HepG2 (cell line): ENCODE measurements around the gene GALNT10. TPM values are rescaled to one million over a fixed set of nuclear protein-coding genes. Genes with fewer than 3 reads are reported as not detected.

ENCODE experiments used
- ATAC-seq: fragments of 200-7000 bp; cut with Tn5 transposase; 3 replicates; pipeline ENCODE4 v1.9.1; 2020; ENCODE audit warnings: mild to moderate bottlenecking, moderate library complexity
- BruUV-seq: library from RNA; stranded (reverse); fragments of 400-500 nt; replicated peaks from 2 replicates; lab custom pipeline; 2021; lab: Mats Ljungman, UMichigan
- CTCF ChIA-PET: fragments of 300-600 bp; formaldehyde crosslinking; extraction: SDS; loops from one replicate; lab custom pipeline; 2021; ENCODE audit warnings: low total read pairs, inconsistent platforms, low intra/inter-chr PET ratio; lab: Yijun Ruan, JAX
- POLR2A ChIA-PET: fragments of 350-600 bp; sonication (Branson Sonifier 250); formaldehyde crosslinking; loops from one replicate; lab custom pipeline; 2020; ENCODE audit warnings: antibody characterized with exemption, inconsistent platforms; lab: Yijun Ruan, JAX
- DNase-seq: peaks from one replicate; pipeline ENCODE4 v3.0.0-alpha.2; 2015; ENCODE audit warnings: low spot score
- FAIRE-seq: peaks from 3 replicates; lab custom pipeline; 2011; peaks lifted over from hg19 to GRCh38; lab: Jason Lieb, UNC
- H2AFZ ChIP-seq: one replicate; pipeline ENCODE4 v1.6.1; 2011; ENCODE audit warnings: low read length, inconsistent platforms
- H3K27ac ChIP-seq: fragments of 300-600 bp; 3 replicates; pipeline ENCODE4 v1.8.0; 2011; ENCODE audit warnings: mixed run types, mild to moderate bottlenecking, mixed read lengths, low read length, inconsistent platforms; ENCODE audit not compliant: insufficient read depth; ENCODE audit errors: extremely low read length
- H3K27me3 ChIP-seq, 2 experiments: fragments of 200-600 bp in 1 of 2; 2 replicates in 1 of 2; 3 replicates in 1 of 2; pipeline versions ENCODE4 v1.6.0 to v1.8.0; 2011; ENCODE audit warnings: low read length in 2 of 2, mild to moderate bottlenecking in 2 of 2, moderate library complexity in 2 of 2, inconsistent platforms in 1 of 2; ENCODE audit not compliant: insufficient read depth in 2 of 2, control insufficient read depth in 1 of 2
- H3K36me3 ChIP-seq, 2 experiments: fragments of 200-600 bp in 1 of 2; replicated peaks in 1 of 2; 2 replicates in 1 of 2; 3 replicates in 1 of 2; pipeline versions ENCODE4 v1.5.1 to v1.8.0; 2011; ENCODE audit warnings: low read length in 2 of 2, inconsistent platforms in 1 of 2; ENCODE audit not compliant: insufficient read depth in 2 of 2, control insufficient read depth in 1 of 2
- H3K4me1 ChIP-seq: 2 replicates; pipeline ENCODE4 v1.5.1; 2012; ENCODE audit warnings: low read length, inconsistent platforms; ENCODE audit not compliant: insufficient read depth
- H3K4me2 ChIP-seq: 2 replicates; pipeline ENCODE4 v1.6.0; 2011; ENCODE audit warnings: low read depth, low read length, inconsistent platforms
- H3K4me3 ChIP-seq, 3 experiments: fragments of 200-600 bp in 1 of 3; sonication (generic), shearing (Covaris generic) in 1 of 3; replicated peaks in 1 of 3; 2 replicates each; pipeline ENCODE4 v1.5.1; 2011 to 2016; ENCODE audit warnings: low read length in 3 of 3, inconsistent platforms in 2 of 3, low read depth in 2 of 3, mild to moderate bottlenecking in 2 of 3, control low read depth in 1 of 3, mixed read lengths in 1 of 3; ENCODE audit not compliant: insufficient read depth in 1 of 3
- H3K79me2 ChIP-seq: one replicate; pipeline ENCODE4 v1.6.1; 2011; ENCODE audit warnings: low read length, inconsistent platforms; ENCODE audit not compliant: insufficient read depth
- H3K9ac ChIP-seq: 2 replicates; pipeline ENCODE4 v1.6.0; 2011; ENCODE audit warnings: mild to moderate bottlenecking, low read depth, low read length, inconsistent platforms; ENCODE audit not compliant: insufficient read depth
- H3K9me3 ChIP-seq: 2 replicates; pipeline ENCODE4 v1.5.1; 2012; ENCODE audit warnings: mild to moderate bottlenecking, low read length
- H4K20me1 ChIP-seq: 2 replicates; pipeline ENCODE4 v1.6.0; 2011; ENCODE audit warnings: inconsistent platforms, mild to moderate bottlenecking, low read length, moderate library complexity; ENCODE audit not compliant: insufficient read depth
- NR2F6 ChIP-seq, 2 experiments: IDR thresholded peaks; 2 replicates each; pipeline ENCODE4 v1.6.1; 2016; ENCODE audit warnings: antibody characterized with exemption in 1 of 2, mild to moderate bottlenecking in 1 of 2
- PHF5A ChIP-seq: IDR thresholded peaks from one replicate; pipeline ENCODE4 v1.6.1; 2018; ENCODE audit warnings: low read depth, missing genetic modification reagents; ENCODE audit not compliant: unreplicated experiment
- ZNF558 ChIP-seq: sonication (generic); formaldehyde crosslinking; IDR thresholded peaks from 2 replicates; pipeline ENCODE4 v1.9.0; 2022; ENCODE audit warnings: mild to moderate bottlenecking, missing genetic modification reagents, borderline replicate concordance
- ZSCAN21 ChIP-seq: sonication (generic); formaldehyde crosslinking; IDR thresholded peaks from 2 replicates; pipeline ENCODE4 v1.8.0; 2022; ENCODE audit warnings: mild to moderate bottlenecking, missing genetic modification reagents, moderate library complexity, borderline replicate concordance
- WGBS: methylation state at CpG from one replicate; pipeline ENCODE4 v1.1.6; 2017; ENCODE audit warnings: low lambda C conversion rate; 5-methylcytosine and 5-hydroxymethylcytosine counted together
- in situ Hi-C: cut with HindIII; loops from 2 replicates; pipeline ENCODE4 v1.10.0; 2017; ENCODE audit warnings: low pct_unique_long_range_greater_than_20kb; ENCODE audit not compliant: extremely low pct_ligation_motif_present
- intact Hi-C: fragments of 100-400 bp; cut with micrococcal nuclease; formaldehyde crosslinking; loops from one replicate; pipeline ENCODE4 v1.10.0; 2022; ENCODE audit not compliant: unreplicated experiment
- polyA plus RNA-seq, 8 experiments: library from polyadenylated mRNA; depleted of rRNA in 3 of 8; stranded (reverse) in 7 of 8; unstranded in 1 of 8; fragments of >200 nt; fragmentation: Illumina TruSeq in 4 of 8; extraction: Trizol in 4 of 8; gene quantifications; 2 replicates each; pipeline versions ENCODE4 v1.2.1 to v1.2.3, GENCODE V29; 2011 to 2016; ENCODE audit warnings: low read depth in 4 of 8, missing spikeins in 1 of 8, mixed read lengths in 1 of 8; ENCODE audit not compliant: insufficient read depth in 1 of 8
- total RNA-seq, 5 experiments: library from RNA; depleted of rRNA; stranded (reverse); fragments of >200 nt; fragmentation: Illumina TruSeq; extraction: Trizol; gene quantifications; 2 replicates each; pipeline ENCODE4 v1.2.3, GENCODE V29; 2016; ENCODE audit warnings: low read depth in 1 of 5
- TF ChIP-seq, protein P1 (sequence below): IDR thresholded peaks from 2 replicates; pipeline ENCODE4 v1.6.1; 2016; ENCODE audit warnings: low read depth, control low read depth

The GALNT10 gene
- total and polyA plus RNA-seq, 2 of the 13 experiments (the other 11 are each of a cell fraction or from before 2014, with no cell fraction given): 8.1 to 11.2 TPM

- DNase-seq (no peak), ATAC-seq (no peak), FAIRE-seq (no peak)
- Histone ChIP-seq H3K4me3 (no peak overlapping the region), H3K36me3 (peaks cover 0 to 1% of the 10 kb centered on the region in 2 experiments; a peak in 1 of 5 replicates), H3K79me2 (no peaks in the 10 kb centered on the region), H4K20me1 (no peaks in the 10 kb centered on the region), H3K4me2 (no peak overlapping the region), H3K4me1 (no peaks in the 10 kb centered on the region), H3K9me3 (no peaks in the 10 kb centered on the region), H3K27me3 (no peaks in the 10 kb centered on the region), H3K9ac (no peak overlapping the region), H3K27ac (no peak overlapping the region), H2AFZ (no peak overlapping the region)
- CTCF ChIA-PET: no interaction called here
- intact Hi-C loops: no loop called here
- BruUV-seq: no TSS peak
- POLR2A ChIA-PET: no interaction called here
- no peak for TF ChIP-seq ZSCAN21 (CRISPR knock-in tag)
- 92% methylated on average over 14 of the region's 14 CpGs for WGBS
- in situ Hi-C loops: loop anchor here (5.0 kb wide), 1 partner anchor 208 kb away; no protein-coding TSS in a partner anchor
Observed at GRCh38 chr5:154395407-154396106, 205.0 kb downstream of the GALNT10 start.

DNA sequence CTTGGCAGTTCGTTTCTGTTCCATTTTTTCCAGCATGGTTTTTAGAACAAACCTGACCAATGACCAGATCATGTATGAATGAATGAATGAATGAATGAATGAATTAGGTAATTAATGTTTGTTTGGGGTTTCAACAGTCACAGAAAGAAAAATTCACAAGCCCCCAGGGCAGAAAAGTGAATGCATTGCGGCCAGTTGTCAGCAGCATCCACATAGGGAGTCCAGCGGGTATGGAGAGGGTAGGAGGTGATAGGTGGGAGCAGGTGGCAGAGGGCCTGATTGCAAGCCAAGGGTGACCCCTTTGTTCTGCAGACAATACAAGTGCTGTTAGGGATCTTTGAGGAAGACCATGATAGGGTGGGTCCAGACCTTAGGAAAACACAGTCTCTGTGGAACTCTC lies 205.6 kb downstream of the GALNT10 start:
- in situ Hi-C loops (loop anchor here (5.0 kb wide), 1 partner anchor 209 kb away; no protein-coding TSS in a partner anchor), intact Hi-C loops (no loop called here)
- ATAC-seq (no peak), DNase-seq (no peak), FAIRE-seq (no peak)
- Histone ChIP-seq H3K4me1 (no peaks in the 10 kb centered on the region), H4K20me1 (no peaks in the 10 kb centered on the region), H3K4me3 (no peak overlapping the region), H2AFZ (no peak overlapping the region), H3K9ac (no peak overlapping the region), H3K4me2 (no peak overlapping the region), H3K9me3 (no peaks in the 10 kb centered on the region), H3K27ac (no peak overlapping the region), H3K79me2 (no peaks in the 10 kb centered on the region), H3K36me3 (peaks cover 0 to 1% of the 10 kb centered on the region in 2 experiments; a peak in 1 of 5 replicates), H3K27me3 (no peaks in the 10 kb centered on the region)
- no TSS peak for BruUV-seq
- CTCF ChIA-PET: no interaction called here
- POLR2A ChIA-PET: no interaction called here
- 93% methylated on average over 3 of the region's 3 CpGs for WGBS
- no peak for TF ChIP-seq ZNF558 (CRISPR knock-in tag)
- no peak for TF ChIP-seq PHF5A (CRISPR knock-in tag)
- TF ChIP-seq NR2F6 (IDR thresholded peaks at IDR 0.05): no peak
- TF ChIP-seq NR2F6 (CRISPR knock-in tag; IDR thresholded peaks at IDR 0.05): no peak
- TF ChIP-seq, protein P1, sequence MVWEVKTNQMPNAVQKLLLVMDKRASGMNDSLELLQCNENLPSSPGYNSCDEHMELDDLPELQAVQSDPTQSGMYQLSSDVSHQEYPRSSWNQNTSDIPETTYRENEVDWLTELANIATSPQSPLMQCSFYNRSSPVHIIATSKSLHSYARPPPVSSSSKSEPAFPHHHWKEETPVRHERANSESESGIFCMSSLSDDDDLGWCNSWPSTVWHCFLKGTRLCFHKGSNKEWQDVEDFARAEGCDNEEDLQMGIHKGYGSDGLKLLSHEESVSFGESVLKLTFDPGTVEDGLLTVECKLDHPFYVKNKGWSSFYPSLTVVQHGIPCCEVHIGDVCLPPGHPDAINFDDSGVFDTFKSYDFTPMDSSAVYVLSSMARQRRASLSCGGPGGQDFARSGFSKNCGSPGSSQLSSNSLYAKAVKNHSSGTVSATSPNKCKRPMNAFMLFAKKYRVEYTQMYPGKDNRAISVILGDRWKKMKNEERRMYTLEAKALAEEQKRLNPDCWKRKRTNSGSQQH (CRISPR knock-in tag): no peak
- TF ChIP-seq, all 625 proteins: peak for 0
